SHP77 treated with DMSO at 0.1 percent for 48 hours (cell line): ENCODE measurements around the gene PDSS1.
"Not testable (repeated sequence)": the region's sequence is repeated elsewhere in the genome, so short reads cannot be mapped to it uniquely, and the experiment has no call there.

Experiments used
- DNase-seq: peaks from one replicate; lab custom pipeline; 2025; lab: John Stamatoyannopoulos, UW

The PDSS1 gene, protein sequence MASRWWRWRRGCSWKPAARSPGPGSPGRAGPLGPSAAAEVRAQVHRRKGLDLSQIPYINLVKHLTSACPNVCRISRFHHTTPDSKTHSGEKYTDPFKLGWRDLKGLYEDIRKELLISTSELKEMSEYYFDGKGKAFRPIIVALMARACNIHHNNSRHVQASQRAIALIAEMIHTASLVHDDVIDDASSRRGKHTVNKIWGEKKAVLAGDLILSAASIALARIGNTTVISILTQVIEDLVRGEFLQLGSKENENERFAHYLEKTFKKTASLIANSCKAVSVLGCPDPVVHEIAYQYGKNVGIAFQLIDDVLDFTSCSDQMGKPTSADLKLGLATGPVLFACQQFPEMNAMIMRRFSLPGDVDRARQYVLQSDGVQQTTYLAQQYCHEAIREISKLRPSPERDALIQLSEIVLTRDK

DNA sequence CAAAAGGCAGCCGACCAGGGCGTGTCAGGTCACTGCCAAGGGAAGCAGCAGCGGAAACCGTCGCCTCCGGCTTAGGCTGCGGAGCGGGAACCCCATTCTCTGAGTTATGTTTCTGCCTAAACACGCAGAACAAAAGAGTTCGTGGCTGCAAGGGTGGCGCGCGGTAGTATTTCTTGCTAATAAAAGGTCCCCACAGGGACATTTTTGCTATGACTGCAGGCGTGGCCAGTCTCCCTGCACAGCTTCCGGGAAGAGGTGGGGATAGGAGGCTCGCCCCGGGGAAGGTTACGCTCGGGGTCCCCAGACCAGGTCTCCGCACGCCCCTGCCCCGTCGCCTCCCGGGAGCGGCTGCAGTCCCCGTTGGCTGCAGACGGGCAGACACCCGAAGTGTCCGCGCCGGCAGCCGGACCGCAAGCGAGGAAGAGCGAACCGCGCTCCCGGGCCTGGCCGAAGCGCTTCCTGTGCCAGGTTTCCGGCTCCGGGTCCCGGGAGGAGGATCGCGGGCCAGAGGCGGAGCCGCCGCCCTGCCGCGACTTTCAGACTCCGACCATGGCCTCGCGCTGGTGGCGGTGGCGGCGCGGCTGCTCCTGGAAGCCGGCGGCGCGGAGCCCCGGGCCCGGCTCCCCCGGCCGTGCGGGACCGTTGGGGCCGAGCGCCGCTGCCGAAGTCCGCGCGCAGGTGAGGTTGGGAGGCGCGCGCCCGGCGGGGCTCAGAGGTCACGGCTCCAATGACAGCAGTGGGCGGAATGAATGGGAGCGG, at the start of gene PDSS1:
Gene PDSS1, plus strand, starts transcription at position 539 of the 759 bp plus-strand sequence. Its CDS starts 11 bp downstream, at position 550.
- DNase-seq = no peak

DNA sequence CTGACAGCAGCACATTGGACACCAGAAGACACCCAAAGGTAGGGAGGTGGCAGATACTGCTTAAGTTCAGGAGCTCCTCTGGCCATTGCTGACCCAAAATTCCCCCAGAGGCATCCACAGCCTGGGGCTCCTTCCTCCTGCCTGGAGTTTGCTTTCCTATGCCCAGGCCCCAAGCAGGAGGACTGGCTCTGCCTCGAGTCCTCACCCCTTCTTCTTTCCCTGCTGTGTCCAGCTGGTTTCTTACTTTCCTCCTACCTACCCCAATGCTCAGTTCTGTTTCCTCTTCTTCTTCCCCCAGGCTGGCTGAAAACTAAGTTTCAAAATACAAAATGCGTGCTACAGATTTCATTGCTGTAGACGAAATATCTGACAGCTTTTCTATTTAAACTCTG, 49.3 kb upstream of the PDSS1 start:
- DNase-seq = not testable (repeated sequence)

GRCh38 chr10:26650406-26650805, 47.1 kb upstream of the PDSS1 start:
- DNase-seq = no peak

DNA sequence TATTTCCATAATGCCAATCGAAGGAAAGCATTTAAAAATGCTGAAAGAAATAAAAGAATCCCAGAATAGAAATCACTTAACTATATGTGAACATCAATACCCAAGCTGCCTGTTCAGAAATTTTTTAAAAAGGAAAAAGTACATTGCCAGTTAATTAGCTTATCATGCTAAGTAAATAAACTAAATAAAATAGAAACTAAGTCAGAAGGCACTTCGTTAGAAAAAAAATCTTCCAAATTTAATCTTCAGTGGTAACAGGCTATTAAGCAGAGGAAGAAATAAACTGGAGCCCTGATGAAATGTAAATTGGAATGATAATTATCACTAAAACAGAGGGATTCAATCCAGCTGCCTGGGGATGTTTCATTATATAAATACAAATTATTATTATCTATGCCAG, 46.0 kb upstream of the PDSS1 start:
- DNase-seq = not testable (repeated sequence)

- no peak for DNase-seq
Observed at GRCh38 chr10:26653004-26653403, 44.5 kb upstream of the PDSS1 start.

DNA sequence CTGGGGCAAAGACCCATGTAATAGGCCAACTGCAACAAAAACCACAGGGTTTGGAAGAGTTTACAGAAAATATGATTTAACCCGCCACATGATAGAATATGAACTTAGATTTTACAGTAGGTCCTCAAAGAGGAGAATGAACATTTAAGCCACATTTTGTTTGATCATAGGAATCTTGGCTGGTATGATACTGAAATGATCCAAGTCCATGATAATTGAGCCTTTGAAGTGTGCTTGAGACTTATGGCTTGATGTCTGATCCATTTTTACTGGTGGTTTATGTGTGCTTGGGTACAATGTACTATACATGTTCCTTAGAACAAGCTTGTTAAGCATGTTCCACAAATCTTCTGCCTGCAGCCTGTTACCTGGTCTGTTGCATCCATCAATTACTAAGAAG, 41.8 kb upstream of the PDSS1 start:
- DNase-seq = no peak

DNA sequence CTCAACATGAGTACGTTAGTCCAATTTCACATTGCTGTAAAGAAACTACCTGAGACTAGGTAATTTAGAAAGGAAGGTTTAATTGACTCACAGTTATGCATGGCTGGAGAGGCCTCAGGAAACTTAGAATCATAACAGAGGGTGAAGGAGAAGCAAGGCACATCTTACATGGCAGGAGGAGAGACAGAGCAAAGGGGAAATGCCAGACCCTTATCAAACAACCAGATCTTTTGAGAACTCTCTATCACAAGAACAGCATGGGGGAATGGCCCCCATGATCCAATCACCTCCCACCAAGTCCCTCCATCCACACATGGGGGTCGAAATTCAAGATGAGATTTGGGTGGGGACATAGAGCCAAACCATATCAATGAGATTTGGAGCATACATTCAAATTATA, 34.6 kb upstream of the PDSS1 start:
- DNase-seq = no peak

GRCh38 chr10:26665080-26666048, 32.1 kb upstream of the PDSS1 start:
- DNase-seq = no peak

DNA sequence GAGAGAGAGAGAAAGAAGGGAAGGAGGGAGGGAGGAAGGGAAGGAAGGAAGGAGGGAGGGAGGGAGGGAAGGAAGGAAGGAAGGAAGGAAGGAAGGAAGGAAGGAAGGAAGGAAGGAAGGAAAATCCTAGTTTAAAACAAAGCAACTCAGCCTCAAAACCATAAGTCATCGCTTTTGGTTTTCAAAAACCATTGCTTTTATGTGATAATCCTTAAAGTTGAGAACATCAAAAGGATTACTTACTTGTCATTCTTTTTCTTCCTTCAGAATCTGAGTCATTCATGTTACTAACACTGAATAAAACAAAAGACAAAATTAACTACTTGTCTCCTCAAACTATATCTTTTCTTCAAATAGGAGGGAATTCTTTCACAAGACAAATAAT, 21.6 kb upstream of the PDSS1 start:
- no peak for DNase-seq

GRCh38 chr10:26679588-26679987, 17.9 kb upstream of the PDSS1 start:
- no peak for DNase-seq

- DNase-seq = no peak
Observed at GRCh38 chr10:26681076-26681475, 16.4 kb upstream of the PDSS1 start.

DNA sequence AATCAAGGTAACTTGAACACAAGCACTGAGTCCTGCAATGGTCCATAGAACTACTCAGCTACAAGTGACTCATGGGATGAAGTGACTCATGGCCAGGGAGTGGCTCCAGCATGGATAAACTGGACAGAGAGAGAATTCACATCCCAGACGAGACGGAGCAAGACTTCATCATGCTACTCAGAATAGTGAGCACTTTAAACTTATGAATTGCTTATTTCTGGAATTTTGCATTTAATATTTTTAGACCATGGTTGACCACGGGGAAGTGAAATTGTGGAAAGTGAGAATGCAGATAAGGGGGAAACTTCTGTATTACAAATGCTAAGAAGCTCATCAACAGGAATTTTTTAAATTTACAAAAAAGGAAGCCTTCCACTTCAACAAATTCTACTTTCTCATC, 15.5 kb upstream of the PDSS1 start:
- not testable (repeated sequence) for DNase-seq

DNA sequence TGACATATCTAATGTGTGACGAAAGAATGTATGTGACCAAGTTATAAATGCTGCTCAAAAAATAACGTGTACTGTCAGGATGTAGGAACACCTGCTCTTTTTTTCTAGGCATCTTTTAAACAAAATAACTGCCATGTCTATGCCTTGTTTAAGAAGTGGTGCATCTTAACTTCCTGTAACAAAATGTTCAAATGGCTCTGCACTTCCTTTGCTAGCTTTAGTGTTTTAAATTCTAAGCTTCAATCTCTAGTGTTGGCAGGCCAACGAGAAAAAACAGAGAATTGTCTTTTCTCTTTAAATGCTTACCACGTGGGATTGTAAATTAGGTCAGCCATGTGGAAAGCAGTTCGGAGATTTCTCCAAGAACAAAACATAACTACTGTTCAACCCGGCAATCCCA, 14.6 kb upstream of the PDSS1 start:
- no peak for DNase-seq

GRCh38 chr10:26684667-26685264, 12.7 kb upstream of the PDSS1 start:
- peak; percentile 55 for DNase-seq

GRCh38 chr10:26685441-26685840, 12.1 kb upstream of the PDSS1 start:
- no peak for DNase-seq

DNA sequence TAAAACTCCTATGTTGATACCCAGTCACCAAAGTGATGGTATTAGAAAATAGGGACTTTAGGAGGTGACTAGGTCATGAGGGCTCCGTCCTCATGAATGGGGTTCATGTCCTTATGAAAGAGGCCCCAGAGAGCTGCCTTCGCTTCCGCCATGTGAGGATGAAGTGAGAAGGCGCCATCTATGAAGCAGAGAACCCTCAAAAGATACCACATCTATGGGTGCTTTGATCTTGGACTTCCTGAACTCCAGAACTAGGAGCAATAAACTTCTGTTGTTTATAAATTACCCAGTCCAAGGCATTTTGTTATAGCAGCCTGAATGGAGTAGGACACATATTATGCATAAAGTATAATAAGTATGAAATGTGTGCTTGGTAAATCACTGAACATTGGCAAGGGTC, 8.1 kb upstream of the PDSS1 start:
- DNase-seq = no peak

- no peak for DNase-seq
Observed at GRCh38 chr10:26690731-26691475, 6.6 kb upstream of the PDSS1 start.

DNA sequence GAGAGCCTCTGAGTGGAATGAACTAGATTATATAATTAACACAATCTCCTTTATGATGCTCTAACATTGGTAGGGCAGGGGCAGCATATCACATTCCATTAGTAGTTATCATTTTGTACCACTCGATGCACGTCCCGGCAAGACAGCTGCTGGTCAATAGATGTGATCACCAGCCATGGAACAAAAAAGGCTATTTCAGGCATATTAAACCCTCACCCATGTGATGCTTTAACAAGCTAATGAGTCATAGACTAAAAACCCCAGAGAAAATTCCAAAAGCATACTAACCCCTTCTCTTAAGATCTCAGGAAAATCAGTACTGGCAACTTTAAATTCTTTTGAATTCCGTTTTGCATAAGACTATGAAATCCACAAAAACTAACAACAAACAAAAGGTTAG, 3.0 kb upstream of the PDSS1 start:
- DNase-seq = not testable (repeated sequence)

DNA sequence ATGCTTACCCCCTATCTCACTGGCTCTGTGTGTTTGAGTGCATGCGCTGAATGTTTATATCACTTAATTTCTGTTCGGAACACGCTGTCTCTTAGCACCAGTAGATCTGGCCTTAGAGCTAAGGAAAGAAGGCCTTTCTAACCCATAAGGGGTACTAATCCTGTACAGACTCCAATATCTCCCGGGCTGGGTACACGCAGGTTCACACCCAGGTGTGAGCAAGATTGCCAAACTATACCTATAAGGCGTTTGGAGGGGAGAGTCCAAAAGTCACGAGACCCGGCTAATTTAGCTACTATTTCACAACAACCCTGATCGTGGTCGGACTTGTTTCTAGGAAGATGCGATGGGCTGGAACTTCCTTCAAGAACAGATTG, 727 bp upstream of the PDSS1 start:
- no peak for DNase-seq

DNA sequence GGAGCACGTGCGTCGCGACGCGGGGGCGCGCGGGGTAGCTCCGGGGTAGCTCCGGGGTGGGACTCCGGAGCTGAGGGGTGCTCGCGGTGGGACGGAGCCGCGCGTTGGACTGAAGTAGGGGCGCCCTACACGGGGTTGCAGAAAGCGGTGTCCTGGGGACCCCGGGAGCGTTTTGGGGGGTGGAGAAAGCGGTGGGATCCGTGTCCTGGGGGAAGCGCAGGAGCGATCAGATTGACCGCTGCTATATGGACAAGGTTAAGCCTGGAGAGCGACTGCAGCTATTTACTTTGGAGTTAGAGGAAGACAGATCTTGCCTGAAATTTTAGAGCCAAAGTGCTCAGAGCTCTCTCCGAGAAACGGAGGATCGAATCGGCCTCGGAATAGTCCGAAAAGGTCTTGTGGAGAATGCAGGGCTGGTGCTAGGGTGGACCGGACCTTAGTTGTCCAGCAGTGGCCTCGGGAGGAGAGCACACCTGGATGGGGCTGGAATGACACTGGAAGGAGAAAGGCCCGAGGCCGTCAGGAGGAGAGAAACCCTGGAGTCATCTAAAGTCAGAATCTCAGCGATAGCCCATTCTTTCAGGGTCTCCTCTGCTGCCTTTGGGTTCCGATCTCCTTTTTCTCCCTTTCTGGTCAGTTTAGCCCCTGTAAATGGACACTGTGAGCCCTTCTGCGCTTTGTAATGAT, 564 bp downstream of the PDSS1 start:
- DNase-seq = no peak

DNA sequence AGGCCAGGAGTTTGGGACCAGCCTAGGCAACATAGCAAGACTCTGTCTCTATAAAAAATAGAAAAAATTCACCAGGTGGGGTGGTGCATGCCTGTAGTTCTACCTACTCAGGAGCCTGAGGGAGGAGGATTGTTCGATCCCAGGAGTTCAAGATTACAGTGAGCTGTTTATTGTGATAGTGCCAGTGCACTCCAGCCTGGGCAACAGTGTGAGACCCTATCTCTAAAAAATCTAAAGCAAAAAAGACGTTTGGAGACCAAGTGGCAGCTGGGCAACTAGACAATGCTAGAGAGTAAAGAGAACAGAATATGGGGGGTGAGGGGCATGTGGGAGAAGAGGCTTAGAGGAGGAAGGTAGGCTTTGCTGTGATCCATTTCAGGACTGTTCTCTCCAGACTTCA, 1.4 kb downstream of the PDSS1 start:
- DNase-seq = no peak
